T-cell (primary cell): Measurements from ENCODE around the gene KIFAP3. TPM values are rescaled to one million over a fixed set of nuclear protein-coding genes. Genes with fewer than 3 reads are reported as not detected.
"Not testable (repeated sequence)": the region's sequence is repeated elsewhere in the genome, so short reads cannot be mapped to it uniquely, and the experiment has no call there.

Experiments used
- ATAC-seq, 4 experiments: fragments of 200-7000 bp in 3 of 4; fragments of 150-1000 bp in 1 of 4; cut with Tn5 transposase; replicated peaks in 1 of 4; 1 replicate in 3 of 4; 2 replicates in 1 of 4; pipeline ENCODE4 v1.10.0; 2021; ENCODE audit warnings: moderate library complexity in 3 of 4, mild to moderate bottlenecking in 2 of 4, moderate number of reproducible peaks in 1 of 4
- CTCF ChIA-PET, 2 donors: fragments of 300-600 bp; sonication (Branson Sonifier 250); formaldehyde crosslinking; loops; one replicate each; lab custom pipeline; 2022; ENCODE audit warnings: antibody characterized with exemption in 2 of 2; lab: Charles Lee
- POLR2A ChIA-PET, 2 donors: fragments of 300-600 bp; sonication (Branson Sonifier 250); formaldehyde crosslinking; loops; one replicate each; lab custom pipeline; 2022; ENCODE audit warnings: antibody characterized with exemption in 2 of 2; lab: Charles Lee
- DNase-seq, 35 experiments: peaks; one replicate each; pipeline versions ENCODE4 v3.0.0 to v3.0.0-alpha.2; 2013 to 2023
- H3K27ac ChIP-seq: one replicate; pipeline ENCODE4 v1.5.1; 2013; ENCODE audit warnings: low read length
- H3K27me3 ChIP-seq, 2 experiments: replicated peaks in 1 of 2; 1 replicate in 1 of 2; 2 replicates in 1 of 2; pipeline versions ENCODE4 v1.6.1 to v1.7.0; 2013; ENCODE audit warnings: low read length in 1 of 2, mixed read lengths in 1 of 2; ENCODE audit not compliant: control insufficient read depth in 2 of 2, insufficient read depth in 2 of 2; ENCODE audit errors: extremely low read depth in 1 of 2
- H3K36me3 ChIP-seq, 2 donors: 1 replicate in 1 of 2; 2 replicates in 1 of 2; pipeline versions ENCODE4 v1.6.1 to v1.7.0; 2013; ENCODE audit warnings: low read length in 1 of 2; ENCODE audit not compliant: control insufficient read depth in 2 of 2, insufficient read depth in 1 of 2; ENCODE audit errors: extremely low read depth in 1 of 2
- H3K4me1 ChIP-seq, 2 experiments: 1 replicate in 1 of 2; 2 replicates in 1 of 2; pipeline versions ENCODE4 v1.6.1 to v1.7.0; 2013; ENCODE audit warnings: low read length in 2 of 2, mixed read lengths in 1 of 2; ENCODE audit not compliant: insufficient read depth in 2 of 2, control insufficient read depth in 1 of 2; ENCODE audit errors: extremely low read depth in 1 of 2
- H3K4me3 ChIP-seq, 2 donors: 1 replicate in 1 of 2; 2 replicates in 1 of 2; pipeline versions ENCODE4 v1.5.1 to v1.7.0; 2013; ENCODE audit warnings: mild to moderate bottlenecking in 2 of 2, low read length in 1 of 2, moderate library complexity in 1 of 2; ENCODE audit not compliant: control insufficient read depth in 1 of 2; ENCODE audit errors: extremely low read depth in 1 of 2
- H3K9me3 ChIP-seq: 2 replicates; pipeline ENCODE4 v1.7.0; 2013
- H3K27ac Mint-ChIP-seq, 2 donors: one replicate each; pipeline ENCODE4 v1.8.0; 2020 to 2021; ENCODE audit warnings: mild to moderate bottlenecking in 2 of 2, mixed read lengths in 2 of 2
- H3K27me3 Mint-ChIP-seq, 2 donors: one replicate each; pipeline ENCODE4 v1.8.0; 2021 to 2022; ENCODE audit warnings: mixed read lengths in 2 of 2
- H3K36me3 Mint-ChIP-seq: one replicate; pipeline ENCODE4 v1.8.0; 2021; ENCODE audit warnings: mixed read lengths
- H3K4me1 Mint-ChIP-seq, 3 donors: one replicate each; pipeline ENCODE4 v1.8.0; 2020 to 2022; ENCODE audit warnings: mixed read lengths in 3 of 3, mild to moderate bottlenecking in 1 of 3
- H3K4me3 Mint-ChIP-seq, 3 donors: one replicate each; pipeline ENCODE4 v1.8.0; 2020 to 2022; ENCODE audit warnings: mild to moderate bottlenecking in 3 of 3, mixed read lengths in 3 of 3, moderate library complexity in 3 of 3
- H3K9me3 Mint-ChIP-seq, 3 donors: one replicate each; pipeline ENCODE4 v1.8.0; 2020 to 2022; ENCODE audit warnings: mixed read lengths in 3 of 3
- WGBS: methylation state at CpG from one replicate; pipeline ENCODE4 v1.1.5; 2013; ENCODE audit warnings: missing lambda C conversion rate; ENCODE audit not compliant: insufficient coverage; 5-methylcytosine and 5-hydroxymethylcytosine counted together
- total RNA-seq, 35 experiments: library from RNA in 6 of 35; stranded (reverse) in 6 of 35; fragments of 120-200 nt in 1 of 35; gene quantifications; one replicate each; pipeline versions ENCODE4 v1.2.1 to v1.2.4 and lab custom pipeline; 2013 to 2026

The KIFAP3 gene
- total RNA-seq, 5 donors from 2014 or later (not counting 1 experiment from before 2014, with no cell fraction given) = 13.8 to 20.2 (median 16.6) TPM

DNA sequence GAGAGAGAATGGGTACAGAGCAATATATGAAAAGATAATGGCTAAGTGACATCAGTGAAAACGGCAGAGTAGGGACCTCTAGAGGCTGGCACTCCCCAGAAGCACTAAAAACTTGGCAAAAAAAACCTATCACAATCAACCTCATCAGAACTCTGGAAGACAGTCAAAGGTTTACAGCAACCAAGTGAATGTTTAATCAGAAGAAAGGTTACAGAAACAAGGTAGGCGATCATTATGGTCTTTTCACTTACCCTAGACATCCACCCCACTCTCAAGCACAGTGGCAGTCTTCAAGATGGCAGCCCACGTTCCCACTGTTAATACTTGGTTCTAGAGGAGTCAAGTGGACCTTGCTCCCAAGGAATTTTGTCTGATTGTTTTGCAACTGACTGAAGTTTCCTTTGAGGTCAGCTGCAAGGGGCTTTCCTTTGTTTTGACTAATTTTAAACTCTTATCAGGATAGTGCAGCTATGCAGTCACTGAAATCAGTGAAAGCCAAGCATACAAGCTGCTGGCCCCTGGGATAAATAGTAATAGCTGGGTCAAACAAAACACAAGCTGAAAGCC, 7.2 kb downstream of the KIFAP3 start:
- CTCF ChIA-PET = no interaction called here

DNA sequence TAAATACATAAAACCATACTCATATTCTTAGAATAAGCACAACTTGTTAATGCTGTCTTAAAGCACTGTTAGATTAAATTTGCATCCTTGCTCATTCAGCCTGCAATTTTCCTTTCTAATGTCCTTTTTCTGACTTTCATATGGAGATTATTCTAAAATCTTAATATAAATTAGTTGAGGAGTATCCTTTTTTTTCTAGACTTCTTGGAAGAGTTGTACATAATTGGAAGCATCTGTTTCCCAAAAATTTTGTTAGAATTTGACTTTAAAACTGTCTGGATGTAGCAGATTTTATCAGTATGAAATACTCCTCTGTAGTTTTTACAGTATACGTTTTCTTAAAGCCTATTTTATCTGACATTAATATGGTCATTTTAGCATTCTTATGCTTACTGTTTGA, 9.7 kb downstream of the KIFAP3 start:
- no peak overlapping the region for H3K27ac ChIP-seq
- DNase-seq (no peak), ATAC-seq (no peak)
- H3K4me1 ChIP-seq = peaks cover 0 to 7% of the 10 kb centered on the region in 2 experiments
- Mint-ChIP-seq H3K27me3 (no peaks in the 10 kb centered on the region), H3K4me1 (peaks cover 45 to 54% (median 48%) of the 10 kb centered on the region in 3 donors), H3K27ac (no peak overlapping the region), H3K9me3 (peaks cover 0 to 5% (median 3%) of the 10 kb centered on the region in 3 donors), H3K36me3 (peaks cover 19% of the 10 kb centered on the region), H3K4me3 (no peak overlapping the region)
- ChIA-PET POLR2A (no interaction called here), CTCF (no interaction called here)
- H3K9me3 ChIP-seq = no peaks in the 10 kb centered on the region
- WGBS = no CpG with 5 or more reads among the region's 1 CpG
- no peaks in the 10 kb centered on the region for H3K27me3 ChIP-seq
- H3K36me3 ChIP-seq = no peaks in the 10 kb centered on the region
- H3K4me3 ChIP-seq = no peak overlapping the region

More for the DNA sequence above, 7.2 kb downstream of the KIFAP3 start:
- Histone ChIP-seq H3K9me3 (no peaks in the 10 kb centered on the region), H3K36me3 (no peaks in the 10 kb centered on the region), H3K27me3 (no peaks in the 10 kb centered on the region), H3K27ac (no peak overlapping the region), H3K4me3 (no peak overlapping the region), H3K4me1 (peaks cover 0 to 7% of the 10 kb centered on the region in 2 experiments)
- ATAC-seq (peak in 1 of 4 experiments; percentile 46), DNase-seq (no peak)
- no peak overlapping the region for H3K27ac Mint-ChIP-seq
- POLR2A ChIA-PET = no interaction called here
- peaks cover 64 to 67% (median 65%) of the 10 kb centered on the region in 3 donors for H3K4me1 Mint-ChIP-seq
- peaks cover 21% of the 10 kb centered on the region for H3K36me3 Mint-ChIP-seq
- peak overlapping the region in 1 of 3 donors; percentile 60 for H3K4me3 Mint-ChIP-seq
- H3K27me3 Mint-ChIP-seq = no peaks in the 10 kb centered on the region
- peaks cover 0 to 5% (median 3%) of the 10 kb centered on the region in 3 donors for H3K9me3 Mint-ChIP-seq
- no CpG with 5 or more reads among the region's 3 CpGs for WGBS

DNA sequence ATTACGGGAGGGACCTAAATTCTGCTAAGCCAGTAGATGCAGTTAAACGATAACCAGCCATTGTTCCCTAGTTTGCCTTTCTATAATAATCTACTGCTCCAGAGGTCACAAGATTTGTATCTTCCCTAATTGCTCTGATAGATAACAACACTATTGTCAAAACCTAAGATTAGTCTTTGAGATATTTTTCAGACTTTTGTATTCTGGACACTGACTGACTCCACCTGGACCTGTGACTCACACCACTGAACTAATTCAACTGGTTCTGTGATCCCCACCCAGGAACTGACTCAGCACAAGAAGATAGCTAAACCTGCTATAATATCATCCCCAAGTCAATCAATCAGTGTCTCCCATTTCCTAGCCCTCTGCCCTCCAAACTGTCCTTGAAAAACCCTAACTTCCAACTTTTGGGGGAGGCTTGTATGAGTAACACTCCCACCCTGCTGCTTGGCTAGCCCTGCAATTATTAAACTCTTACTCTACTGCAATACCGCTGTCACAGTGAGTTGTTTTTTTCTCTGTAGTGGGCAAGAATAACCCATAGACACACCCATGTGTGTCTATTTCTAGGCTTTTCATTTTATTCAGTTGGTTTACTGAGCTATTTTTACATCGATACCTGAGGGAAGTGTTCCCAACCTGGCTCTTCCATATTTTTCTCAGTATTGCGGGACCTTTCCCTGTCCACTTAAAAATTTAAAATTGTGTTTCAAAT, 11.2 kb downstream of the KIFAP3 start:
- no peaks in the 10 kb centered on the region for H3K4me1 ChIP-seq
- H3K36me3 ChIP-seq = no peaks in the 10 kb centered on the region
- peaks cover 44 to 53% (median 46%) of the 10 kb centered on the region in 3 donors for H3K4me1 Mint-ChIP-seq
- DNase-seq (no peak), ATAC-seq (no peak)
- CTCF ChIA-PET = no interaction called here
- no peak overlapping the region for H3K4me3 Mint-ChIP-seq
- no peaks in the 10 kb centered on the region for H3K27me3 ChIP-seq
- H3K36me3 Mint-ChIP-seq = peaks cover 19% of the 10 kb centered on the region
- no peaks in the 10 kb centered on the region for H3K9me3 ChIP-seq
- POLR2A ChIA-PET = no interaction called here
- H3K9me3 Mint-ChIP-seq = peaks cover 0 to 5% (median 3%) of the 10 kb centered on the region in 3 donors
- H3K27ac Mint-ChIP-seq = no peak overlapping the region
- H3K27ac ChIP-seq = no peak overlapping the region
- WGBS = no CpG with 5 or more reads among the region's 5 CpGs
- H3K4me3 ChIP-seq = no peak overlapping the region
- no peaks in the 10 kb centered on the region for H3K27me3 Mint-ChIP-seq

DNA sequence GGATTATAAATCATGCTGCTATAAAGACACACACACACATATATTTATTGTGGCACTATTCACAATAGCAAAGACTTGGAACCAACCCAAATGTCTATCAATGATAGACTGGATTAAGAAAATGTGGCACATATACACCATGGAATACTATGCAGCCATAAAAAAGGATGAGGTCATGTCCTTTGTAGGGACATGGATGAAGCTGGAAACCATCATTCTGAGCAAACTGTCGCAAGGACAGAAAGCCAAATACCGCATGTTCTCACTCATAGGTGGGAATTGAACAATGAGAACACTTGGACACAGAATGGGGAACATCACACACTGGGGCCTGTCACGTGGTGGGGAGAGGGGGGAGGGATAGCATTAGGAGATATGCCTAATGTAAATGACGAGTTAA, 12.8 kb downstream of the KIFAP3 start:
- H3K36me3 ChIP-seq, H3K9me3 ChIP-seq, H3K9me3 Mint-ChIP-seq, ATAC-seq, H3K27ac Mint-ChIP-seq, H3K4me3 ChIP-seq, POLR2A ChIA-PET, H3K27me3 ChIP-seq, H3K27me3 Mint-ChIP-seq, H3K4me3 Mint-ChIP-seq, CTCF ChIA-PET, H3K4me1 ChIP-seq, H3K27ac ChIP-seq, DNase-seq: not testable (repeated sequence)
- Mint-ChIP-seq H3K36me3 (peaks cover 19% of the 10 kb centered on the region), H3K4me1 (peaks cover 32 to 39% (median 33%) of the 10 kb centered on the region in 3 donors)
- no CpG with 5 or more reads among the region's 4 CpGs for WGBS

DNA sequence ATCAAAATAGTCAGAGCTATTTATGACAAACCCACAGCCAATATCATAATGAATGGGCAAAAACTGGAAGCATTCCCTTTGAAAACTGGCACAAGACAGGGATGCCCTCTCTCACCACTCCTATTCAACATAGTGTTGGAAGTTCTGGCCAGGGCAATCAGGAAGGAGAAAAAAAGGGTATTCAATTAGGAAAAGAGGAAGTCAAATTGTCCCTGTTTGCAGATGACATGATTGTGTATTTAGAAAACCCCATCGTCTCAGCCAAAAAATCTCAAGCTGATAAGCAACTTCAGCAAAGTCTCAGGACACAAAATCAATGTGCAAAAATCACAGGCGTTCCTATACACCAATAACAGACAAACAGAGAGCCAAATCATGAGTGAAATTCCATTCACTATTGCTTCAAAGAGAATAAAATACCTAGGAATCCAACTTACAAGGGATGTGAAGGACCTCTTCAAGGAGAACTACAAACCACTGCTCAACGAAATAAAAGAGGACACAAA, 14.4 kb downstream of the KIFAP3 start:
- WGBS = no CpG with 5 or more reads among the region's 3 CpGs
- H3K27ac Mint-ChIP-seq, H3K9me3 Mint-ChIP-seq, H3K27me3 ChIP-seq, H3K36me3 ChIP-seq, H3K4me3 ChIP-seq, H3K9me3 ChIP-seq, DNase-seq, ATAC-seq, H3K4me1 ChIP-seq, H3K4me3 Mint-ChIP-seq, POLR2A ChIA-PET, H3K27me3 Mint-ChIP-seq, CTCF ChIA-PET, H3K27ac ChIP-seq: not testable (repeated sequence)
- Mint-ChIP-seq H3K4me1 (peaks cover 29 to 33% (median 30%) of the 10 kb centered on the region in 3 donors), H3K36me3 (peaks cover 22% of the 10 kb centered on the region)

DNA sequence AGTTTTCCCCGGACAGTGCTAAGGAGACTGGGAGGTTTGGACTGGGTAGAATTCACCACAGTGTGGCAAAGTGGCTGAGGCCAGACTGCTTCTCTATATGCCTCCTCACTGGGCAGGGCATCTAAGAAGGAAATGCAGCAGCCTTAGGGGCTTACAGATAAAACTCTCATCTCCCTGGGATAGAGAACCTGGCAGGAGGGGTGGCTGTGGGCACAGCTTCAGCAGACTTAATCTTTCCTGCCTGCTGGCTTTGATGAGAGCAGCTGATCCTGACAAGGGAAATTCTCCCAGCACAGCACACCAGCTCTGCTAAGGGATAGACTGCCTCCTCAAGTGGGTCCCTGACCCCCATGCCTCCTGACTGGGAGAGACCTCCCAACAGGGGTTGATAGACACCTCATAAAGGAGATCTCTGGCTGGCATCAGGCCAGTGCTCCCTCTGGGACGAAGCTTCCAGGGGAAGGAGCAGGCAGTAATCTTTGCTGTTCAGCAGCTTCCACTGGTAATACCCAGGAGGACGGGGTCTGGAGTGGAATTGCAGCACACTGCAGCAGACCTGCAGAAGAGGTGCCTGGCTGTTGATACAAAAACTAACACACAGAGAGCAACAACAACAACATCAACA, 25.2 kb downstream of the KIFAP3 start:
- Mint-ChIP-seq H3K36me3 (peaks cover 82% of the 10 kb centered on the region), H3K4me1 (peaks cover 6 to 25% (median 22%) of the 10 kb centered on the region in 3 donors), H3K4me3 (no peak overlapping the region), H3K27ac (no peak overlapping the region), H3K27me3 (no peaks in the 10 kb centered on the region), H3K9me3 (peaks cover 0 to 18% (median 3%) of the 10 kb centered on the region in 3 donors)
- no peaks in the 10 kb centered on the region for H3K9me3 ChIP-seq
- peaks cover 6 to 27% of the 10 kb centered on the region in 2 donors for H3K36me3 ChIP-seq
- DNase-seq (no peak), ATAC-seq (no peak)
- no peaks in the 10 kb centered on the region for H3K4me1 ChIP-seq
- 100% methylated on average over 2 of the region's 3 CpGs for WGBS
- CTCF ChIA-PET = interaction anchor here in 1 of 2 donors (0.7 kb wide), 1 partner anchor 53 kb away, joined by 3 read pairs; no protein-coding TSS in a partner anchor
- no peaks in the 10 kb centered on the region for H3K27me3 ChIP-seq
- no peak overlapping the region for H3K4me3 ChIP-seq
- H3K27ac ChIP-seq = no peak overlapping the region
- POLR2A ChIA-PET = no interaction called here
